ENCODE data around the gene PRELP.

GRCh38 chr1:203451836-203452784, 23.5 kb upstream of the PRELP start:
- TF ChIP-seq CTCF (IDR thresholded peaks at IDR 0.05): no peak
- no peak for TF ChIP-seq POLR2A (IDR thresholded peaks at IDR 0.05)
- no peak for TF ChIP-seq POLR2AphosphoS5 (IDR thresholded peaks at IDR 0.05; ENCODE audit: insufficient read depth in 1 of 2, low read depth in 1 of 2)
